ENCODE data around the gene RDH13.

RDH13 gene

DNA sequence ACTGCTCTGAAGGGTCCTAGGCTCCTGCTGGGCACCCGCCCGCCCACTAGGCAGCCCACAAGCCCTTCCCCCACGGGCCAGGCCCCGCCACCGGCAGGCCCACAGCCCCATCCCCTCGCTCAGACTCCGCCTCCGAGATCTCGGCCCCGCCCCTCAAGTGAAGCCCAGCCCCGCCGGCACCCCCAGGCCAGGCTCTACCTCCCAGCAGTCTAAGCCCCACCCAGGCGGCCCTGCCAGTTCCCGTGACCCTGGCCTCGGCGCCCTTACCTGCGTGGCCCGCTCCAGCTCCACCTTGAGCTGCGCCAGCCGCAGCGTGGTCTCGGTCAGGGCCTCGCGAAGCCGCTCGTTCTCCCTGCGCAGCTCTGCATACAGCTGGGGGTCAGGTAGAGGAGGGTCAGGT, 29.0 kb upstream of the RDH13 start:
- peak; percentile 85 for DNase-seq (ENCODE audit: low spot score)

- DNase-seq (ENCODE audit: low spot score) = peak; percentile 44
Measured at GRCh38 chr19:55091126-55091910, 28.4 kb upstream of the RDH13 start.

DNA sequence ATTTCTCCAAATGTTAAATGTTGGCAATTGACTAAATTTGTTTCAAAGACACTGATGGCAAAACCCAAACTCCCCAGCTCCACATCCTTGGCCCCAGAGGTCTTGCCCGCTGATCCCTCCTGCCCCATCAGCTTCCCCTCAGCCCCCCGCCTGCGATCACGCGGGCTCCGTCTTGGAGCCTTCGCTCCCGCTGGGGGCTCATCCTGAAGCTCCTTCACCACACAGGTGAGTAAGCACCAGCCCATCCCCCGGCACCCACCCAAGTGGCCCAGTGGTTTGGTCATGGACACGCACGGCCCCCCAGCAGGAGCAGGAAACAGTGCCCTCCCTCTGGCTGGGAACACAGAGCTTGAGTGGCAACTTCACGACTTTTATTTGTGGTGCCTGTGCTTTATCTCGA, 27.6 kb upstream of the RDH13 start:
- DNase-seq (ENCODE audit: low spot score) = no peak

DNA sequence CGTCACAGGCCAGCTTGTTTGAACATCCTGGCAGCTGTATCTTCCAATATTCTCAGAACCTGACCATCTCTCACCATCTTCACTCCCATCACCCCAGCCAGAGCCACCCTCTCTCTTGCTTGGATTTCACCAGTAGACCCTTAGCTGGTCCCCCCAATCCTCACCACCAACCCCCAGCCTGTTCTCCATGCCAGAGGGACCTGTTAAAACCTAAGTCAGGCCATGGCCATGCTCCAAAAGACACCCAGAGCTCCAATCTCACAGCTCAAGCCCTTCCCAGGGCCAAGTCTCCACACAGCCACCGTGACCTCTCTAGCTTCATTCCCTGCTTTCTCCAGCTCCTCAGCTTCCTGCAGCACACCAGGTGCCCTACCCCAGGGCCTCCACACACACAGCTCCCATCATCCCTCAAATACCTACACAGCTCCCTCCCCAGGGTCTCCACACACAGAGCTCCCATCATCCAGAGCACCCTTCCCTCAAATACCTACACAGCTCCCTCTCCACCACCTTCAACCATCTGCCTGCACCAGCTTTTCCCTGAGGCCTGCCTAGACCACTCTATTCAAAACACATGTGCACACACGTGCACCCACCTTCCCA, 26.5 kb upstream of the RDH13 start:
- no peak for DNase-seq (ENCODE audit: low spot score)

- DNase-seq (ENCODE audit: low spot score) = peak; percentile 93
Measured at GRCh38 chr19:55088543-55089341, 25.8 kb upstream of the RDH13 start.

DNA sequence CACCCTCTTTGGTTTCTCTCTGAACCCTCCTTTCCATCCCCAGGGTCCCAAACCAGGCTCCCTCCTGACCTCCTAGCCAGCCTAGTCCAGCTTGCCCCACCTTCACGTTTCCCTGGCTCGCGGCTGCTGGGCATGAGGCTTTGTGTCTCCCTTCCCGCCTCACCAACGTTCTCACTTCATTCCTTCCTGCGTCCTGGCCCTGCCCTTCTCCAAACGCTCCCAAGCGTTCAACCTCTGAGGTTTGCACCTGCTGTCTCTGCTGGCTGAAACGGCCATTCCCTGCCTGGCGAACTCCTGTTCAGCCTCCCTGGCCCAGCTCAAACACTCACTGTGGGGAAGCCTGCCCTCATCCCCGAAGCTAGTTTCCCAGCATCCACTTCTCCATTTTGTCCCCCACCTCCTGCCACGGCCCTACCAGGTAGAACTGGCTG, 25.1 kb upstream of the RDH13 start:
- DNase-seq (ENCODE audit: low spot score) = no peak

DNA sequence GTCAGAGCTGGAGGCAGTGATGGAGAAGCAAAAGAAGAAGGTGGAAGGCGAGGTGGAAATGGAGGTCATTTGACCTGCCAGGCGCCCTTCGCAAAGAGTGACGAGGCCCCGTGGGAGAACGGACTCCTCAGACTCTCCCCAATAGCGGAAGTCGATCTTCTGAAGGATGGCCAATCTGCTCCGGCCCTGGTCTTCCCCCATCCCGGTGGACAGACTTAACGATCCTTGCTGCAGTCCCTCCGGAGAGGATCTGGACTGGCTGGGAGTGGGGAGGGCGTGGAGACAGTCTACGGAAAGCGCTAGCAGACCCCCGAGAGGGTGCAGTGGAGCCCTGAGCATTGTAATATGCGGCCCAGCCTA, 24.6 kb upstream of the RDH13 start:
- peak; percentile 68 for DNase-seq (ENCODE audit: low spot score)

- DNase-seq (ENCODE audit: low spot score) = peak; percentile 99
Measured at GRCh38 chr19:55086730-55087541, 24.0 kb upstream of the RDH13 start.

DNA sequence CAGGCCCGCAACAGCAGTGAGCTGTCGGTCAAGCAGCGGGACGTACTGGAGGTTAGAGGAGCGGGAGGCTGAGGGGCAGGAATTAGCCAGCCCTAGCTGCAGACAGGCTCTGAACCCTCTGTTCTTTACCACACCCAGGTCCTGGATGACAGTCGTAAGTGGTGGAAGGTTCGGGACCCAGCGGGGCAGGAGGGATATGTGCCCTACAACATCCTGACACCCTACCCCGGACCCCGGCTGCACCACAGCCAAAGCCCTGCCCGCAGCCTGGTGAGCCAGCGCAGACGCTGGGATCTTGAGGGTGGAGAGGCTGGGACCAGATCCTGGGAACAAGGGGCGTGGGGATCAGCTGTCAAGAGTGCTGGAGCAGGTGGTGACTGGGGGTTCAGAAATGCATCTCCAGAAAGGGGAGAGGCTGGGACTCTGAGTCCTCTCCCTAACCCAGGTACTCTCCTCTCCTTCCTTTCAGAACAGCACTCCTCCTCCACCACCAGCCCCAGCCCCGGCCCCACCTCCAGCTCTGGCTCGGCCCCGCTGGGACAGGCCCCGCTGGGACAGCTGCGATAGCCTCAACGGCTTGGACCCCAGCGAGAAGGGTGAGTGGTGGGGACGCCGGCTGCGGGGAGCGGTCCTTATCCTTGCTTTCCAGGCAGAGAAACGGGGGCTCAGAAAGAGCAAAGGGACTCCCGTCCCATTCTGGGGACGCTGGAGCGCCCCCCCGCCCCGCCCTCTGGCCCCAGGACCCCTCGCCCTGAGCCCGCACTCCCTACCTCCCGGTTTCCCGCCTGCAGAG, 23.2 kb upstream of the RDH13 start:
- DNase-seq (ENCODE audit: low spot score) = peak; percentile 62

GRCh38 chr19:55084416-55084815, 21.5 kb upstream of the RDH13 start:
- no peak for DNase-seq (ENCODE audit: low spot score)

DNA sequence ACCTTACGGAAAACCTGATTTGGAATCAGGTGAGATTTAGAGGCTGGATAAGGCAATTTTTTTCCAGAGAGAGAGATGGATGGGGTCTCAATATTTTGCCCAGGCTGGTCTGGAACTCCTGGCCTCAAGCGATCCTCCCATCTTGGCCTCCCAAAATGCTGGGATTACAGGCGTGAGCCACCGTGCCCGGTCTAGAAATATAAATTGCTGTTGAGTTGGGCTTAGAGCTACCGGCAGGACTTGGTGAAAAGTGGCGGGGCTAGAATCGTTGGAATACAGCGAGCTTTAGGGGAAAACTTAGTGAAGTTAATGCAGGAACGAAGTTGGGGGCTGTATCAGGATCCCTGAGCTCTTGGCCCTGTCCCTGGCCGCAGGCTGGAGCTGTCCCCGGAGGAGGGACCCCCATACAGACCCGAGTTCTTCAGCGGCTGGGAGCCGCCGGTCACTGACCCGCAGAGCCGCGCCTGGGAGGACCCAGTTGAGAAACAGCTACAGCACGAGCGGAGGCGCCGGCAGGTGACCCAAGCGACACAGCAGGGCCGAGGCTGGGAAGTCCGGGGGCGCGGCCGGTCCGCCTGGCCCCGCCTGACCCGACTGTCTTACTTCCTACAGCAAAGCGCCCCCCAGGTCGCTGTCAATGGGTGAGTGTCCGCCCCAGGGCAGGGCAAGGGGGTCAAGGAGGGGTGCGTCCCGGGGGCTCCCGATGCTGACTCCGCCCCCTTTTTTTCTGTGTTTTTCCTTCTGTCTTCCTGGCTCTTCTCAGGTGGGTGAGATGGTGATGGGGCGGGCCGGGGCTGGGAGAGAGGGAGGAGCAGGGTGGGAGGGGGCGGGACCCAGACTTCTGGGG, 20.3 kb upstream of the RDH13 start:
- no peak for DNase-seq (ENCODE audit: low spot score)

- peak; percentile 81 for DNase-seq (ENCODE audit: low spot score)
Measured at GRCh38 chr19:55082020-55082851, 19.3 kb upstream of the RDH13 start.

DNA sequence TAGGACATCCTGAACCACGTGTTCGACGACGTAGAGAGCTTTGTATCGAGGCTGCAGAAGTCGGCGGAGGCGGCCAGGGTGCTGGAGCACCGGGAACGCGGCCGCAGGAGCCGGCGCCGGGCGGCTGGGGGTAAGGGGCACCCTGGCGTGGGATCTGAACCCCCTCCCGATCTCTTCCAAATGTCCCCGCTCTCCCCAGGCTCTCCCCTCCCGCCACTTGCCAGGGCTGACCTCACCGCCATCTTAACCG, 18.7 kb upstream of the RDH13 start:
- no peak for DNase-seq (ENCODE audit: low spot score)

DNA sequence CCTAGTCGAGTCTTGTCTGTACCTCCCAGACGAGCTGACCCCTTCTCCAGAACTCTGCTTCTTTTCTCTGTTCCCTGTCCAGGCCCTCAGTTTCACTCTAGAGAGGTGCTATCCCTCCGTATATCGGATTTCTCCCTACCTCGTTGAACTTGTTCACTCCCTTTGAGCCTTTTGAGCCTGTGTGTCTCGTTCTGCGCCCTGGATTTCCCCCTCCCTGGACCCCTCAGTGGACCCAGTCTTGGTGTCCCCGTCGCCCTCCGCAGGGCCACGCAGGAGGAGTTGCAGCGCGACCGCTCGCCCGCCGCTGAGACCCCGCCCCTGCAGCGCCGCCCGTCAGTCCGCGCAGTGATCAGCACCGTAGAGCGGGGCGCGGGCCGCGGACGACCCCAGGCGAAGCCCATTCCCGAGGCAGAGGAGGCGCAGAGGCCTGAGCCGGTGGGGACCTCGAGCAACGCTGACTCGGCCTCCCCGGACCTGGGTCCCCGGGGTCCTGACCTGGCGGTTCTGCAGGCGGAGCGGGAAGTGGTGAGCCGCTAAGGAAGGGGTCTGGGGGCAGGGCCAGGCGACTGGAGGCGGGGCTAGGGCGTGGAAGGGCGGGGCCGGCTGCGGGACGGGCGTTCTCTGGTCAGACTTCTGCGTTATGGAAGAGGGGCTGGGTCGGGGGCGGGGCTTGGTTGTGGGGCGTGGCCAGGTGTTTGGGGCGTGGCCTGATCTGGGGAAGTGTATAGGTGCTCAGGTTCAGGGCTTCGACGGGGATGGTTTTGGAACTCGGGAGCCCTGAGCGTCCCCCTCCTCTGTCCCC, 18.2 kb upstream of the RDH13 start:
- DNase-seq (ENCODE audit: low spot score) = peak; percentile 95

- DNase-seq (ENCODE audit: low spot score) = peak; percentile 88
Measured at GRCh38 chr19:55080121-55080967, 17.4 kb upstream of the RDH13 start.

GRCh38 chr19:55079400-55080038, 16.6 kb upstream of the RDH13 start:
- no peak for DNase-seq (ENCODE audit: low spot score)

DNA sequence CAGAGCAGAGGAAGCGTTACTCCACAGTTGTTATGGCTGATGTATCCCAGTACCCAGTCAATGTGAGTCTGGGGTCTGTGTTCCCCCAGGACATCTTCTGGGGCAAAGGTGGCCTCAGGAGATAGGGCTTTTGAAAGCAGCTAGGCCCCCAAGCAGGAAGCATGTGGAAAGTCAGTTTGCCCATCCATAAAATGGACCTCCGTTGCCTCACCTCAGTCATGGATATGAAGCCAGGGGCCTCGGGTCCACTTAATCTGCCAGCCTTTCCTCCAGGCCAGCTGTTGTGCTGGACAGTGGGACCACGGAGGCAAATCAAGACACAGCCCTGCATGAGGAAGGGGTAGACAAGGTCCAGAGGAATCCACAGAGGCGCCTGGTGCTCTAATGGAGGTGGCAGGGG, 16.0 kb upstream of the RDH13 start:
- DNase-seq (ENCODE audit: low spot score) = no peak

DNA sequence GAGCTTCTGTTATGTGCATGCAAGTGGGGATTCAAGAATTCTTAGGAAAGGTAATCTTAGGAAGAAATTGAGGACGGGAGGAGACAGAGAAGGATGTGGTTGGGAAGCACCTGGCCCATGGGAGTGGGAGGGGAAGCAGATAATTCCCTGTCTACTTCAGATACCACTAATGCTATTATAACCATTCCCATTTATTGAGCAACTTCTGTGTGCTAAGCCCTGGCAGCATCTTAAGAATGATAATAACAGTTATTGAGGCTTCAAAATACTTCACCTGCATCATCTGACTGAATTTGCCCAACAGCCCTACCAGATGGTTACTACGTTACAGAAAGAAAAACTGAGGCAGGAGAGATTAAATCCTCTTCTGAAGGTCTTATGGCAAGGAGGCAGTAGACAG, 14.2 kb upstream of the RDH13 start:
- DNase-seq (ENCODE audit: low spot score) = no peak

Measured in ecto neural progenitor cell (in vitro differentiated cells).